Brain pericyte (primary cell): ENCODE data around the gene CSRP3.

Experiments used
- DNase-seq: peaks from one replicate; pipeline ENCODE4 v3.0.0-alpha.2; 2012; ENCODE audit warnings: low read depth, low spot score

Gene CSRP3

GRCh38 chr11:19201737-19202605, at the start of gene CSRP3:
Gene CSRP3, minus strand, starts transcription at chr11:19201983. Its CDS starts 9,535 bp downstream, at chr11:19192448.
- no peak for DNase-seq

GRCh38 chr11:19251577-19251976, 49.8 kb upstream of the CSRP3 start:
- no peak for DNase-seq

DNA sequence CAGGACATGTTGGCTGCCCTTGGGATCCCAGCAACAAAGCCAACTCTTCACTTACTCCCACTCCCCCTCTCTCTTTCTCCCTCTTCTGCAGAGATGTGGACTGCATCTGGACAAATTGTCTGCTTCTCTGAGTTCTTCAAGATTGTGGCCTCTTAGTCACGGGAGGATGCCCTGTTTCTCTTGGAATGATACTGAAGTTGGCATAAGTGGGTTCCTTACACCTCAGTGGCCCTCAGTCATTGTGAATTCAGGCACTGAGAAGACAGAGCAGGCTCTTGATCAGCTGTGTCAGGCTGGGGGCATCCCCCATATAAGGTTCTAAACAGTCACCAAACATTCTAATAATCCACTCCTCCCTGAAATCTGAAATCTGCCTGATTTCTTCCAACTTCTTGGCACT, 45.0 kb upstream of the CSRP3 start:
- no peak for DNase-seq

GRCh38 chr11:19245351-19245750, 43.6 kb upstream of the CSRP3 start:
- no peak for DNase-seq

DNA sequence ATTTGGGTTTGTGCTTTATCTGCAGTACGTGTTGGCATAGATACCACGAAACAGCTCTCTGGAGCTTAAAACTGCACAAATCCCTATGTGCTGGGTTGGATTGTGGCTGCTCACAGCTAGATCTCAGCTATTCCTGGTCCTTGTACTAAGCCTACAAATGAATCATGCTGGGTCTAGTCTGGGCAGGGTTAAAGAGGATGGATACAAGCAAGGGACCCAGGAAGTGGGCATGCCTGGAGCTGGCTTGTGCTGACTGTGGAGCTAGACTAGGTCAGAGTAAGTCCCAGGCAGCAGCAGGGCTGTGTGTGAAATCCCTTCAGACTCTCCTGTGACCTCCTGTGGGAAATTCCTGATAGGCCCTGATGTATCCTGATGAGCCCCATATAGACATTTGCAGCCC, 42.8 kb upstream of the CSRP3 start:
- DNase-seq = no peak

DNA sequence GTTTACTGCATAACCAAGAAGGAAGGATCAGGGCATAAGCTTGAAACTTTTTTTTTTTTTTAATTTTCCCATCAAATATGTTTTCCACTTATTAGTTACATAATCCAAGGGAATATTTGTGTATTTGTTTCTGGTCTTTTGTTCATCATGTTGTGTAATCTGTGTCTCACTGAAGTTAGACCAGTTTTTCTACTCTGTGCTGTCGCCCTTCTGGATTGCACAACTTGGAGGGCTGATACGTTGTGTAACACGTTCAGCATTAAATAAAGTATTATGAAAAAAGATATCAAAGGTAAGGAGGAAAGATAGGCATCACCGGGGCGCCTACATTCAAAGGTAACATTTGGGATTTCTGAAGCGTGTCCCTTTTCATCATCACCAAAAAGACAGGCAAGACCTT, 42.3 kb upstream of the CSRP3 start:
- DNase-seq = no peak

DNA sequence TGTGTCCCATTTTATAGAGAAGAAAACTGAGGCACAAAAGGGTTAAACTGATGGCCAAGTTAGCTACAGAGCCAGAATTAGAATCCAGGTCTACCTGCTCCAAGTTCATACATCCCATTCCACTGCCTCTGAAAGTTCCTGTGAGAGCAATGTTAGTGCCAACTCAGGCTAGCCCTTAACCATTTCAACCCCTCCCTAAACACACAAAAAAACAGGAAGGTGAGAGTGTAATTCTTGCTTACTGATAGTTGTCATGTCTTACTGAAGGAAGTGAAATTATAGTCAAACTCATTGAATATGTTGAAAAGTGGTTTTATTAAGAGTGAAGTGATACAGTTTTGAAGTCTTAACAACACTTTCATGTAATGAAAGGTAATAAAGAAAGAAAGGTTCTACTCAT, 41.8 kb upstream of the CSRP3 start:
- no peak for DNase-seq

- no peak for DNase-seq
Observed at GRCh38 chr11:19243143-19243542, 41.4 kb upstream of the CSRP3 start.

DNA sequence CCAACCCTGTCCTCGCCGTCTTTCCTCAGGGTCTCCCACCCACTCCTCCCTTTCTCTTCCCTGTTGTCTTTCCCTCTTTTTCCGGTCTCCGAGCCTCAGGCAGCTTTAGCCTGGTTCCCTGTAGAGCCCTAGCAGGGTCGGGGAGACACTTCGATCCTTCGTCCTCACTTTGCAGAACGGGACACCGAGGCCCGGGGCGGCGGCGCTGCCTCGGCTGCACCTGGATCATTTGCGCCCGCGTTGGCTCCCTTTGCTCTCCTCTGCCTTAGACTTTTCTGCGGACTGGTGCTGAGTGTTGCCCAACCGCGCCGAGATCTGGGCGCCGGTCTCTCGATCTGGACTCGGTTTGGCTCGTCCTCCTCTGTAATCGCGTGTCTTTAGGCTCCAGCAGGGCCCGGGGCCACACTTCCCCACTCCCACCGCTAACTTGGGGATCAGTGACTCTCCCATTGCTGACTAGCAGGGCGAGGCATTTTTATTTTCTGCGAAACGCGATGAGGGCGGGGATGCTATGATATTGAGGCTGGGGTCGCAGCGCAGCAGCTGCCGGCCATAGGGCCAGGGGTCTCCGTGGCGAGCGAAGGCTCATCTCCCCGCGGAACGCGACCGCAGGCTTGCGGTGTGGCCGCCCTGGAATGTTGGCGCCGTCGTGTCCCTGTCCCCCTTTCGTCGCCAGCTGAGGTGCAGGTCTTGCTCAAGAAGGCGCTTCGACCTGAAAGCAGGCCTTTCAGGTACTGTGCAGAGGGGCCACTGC, 40.6 kb upstream of the CSRP3 start:
- no peak for DNase-seq

- no peak for DNase-seq
Observed at GRCh38 chr11:19241260-19242178, 39.7 kb upstream of the CSRP3 start.

- DNase-seq = peak; percentile 59
Observed at GRCh38 chr11:19240420-19241259, 38.9 kb upstream of the CSRP3 start, which contains the start of gene E2F8. Gene E2F8, minus strand, starts transcription at chr11:19240945. Its CDS starts 824 bp downstream, at chr11:19240121.

DNA sequence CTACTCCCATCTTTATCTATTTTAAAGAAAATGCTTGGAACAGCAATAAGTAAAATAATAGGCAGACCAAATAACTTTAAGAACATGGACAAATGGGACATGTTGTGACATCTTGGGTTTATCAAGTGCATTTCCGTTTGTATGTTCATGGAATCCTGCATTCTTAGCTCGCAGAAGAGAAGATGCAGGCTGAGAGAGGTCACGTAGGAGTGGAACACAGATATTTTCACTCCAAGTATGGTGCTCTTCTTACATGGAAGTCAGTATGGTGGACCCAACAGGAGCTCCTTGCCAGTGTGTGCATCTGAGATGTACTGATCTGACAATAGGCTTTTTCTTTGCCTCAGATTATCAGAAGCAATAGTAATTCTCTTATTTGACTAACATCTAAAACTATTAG, 37.3 kb upstream of the CSRP3 start:
- DNase-seq = no peak

DNA sequence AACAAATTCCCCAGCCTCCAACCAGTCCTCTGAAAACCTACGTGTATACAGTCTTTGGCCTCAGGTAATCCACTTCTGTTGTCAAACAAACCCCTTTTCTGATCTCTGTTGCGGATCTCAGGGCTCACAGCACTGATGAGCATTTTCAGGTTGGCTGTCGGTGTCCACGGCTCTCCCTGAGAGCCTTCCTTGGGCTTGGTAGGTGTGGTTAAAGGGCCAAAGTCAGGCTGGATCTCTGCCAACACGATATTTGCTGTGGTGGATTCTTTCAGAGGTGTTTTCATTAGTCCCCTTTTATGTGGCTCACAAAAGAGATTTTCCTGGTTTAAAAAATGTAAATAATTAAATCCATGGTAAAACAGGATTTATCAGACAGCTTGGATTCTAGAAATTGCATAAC, 36.0 kb upstream of the CSRP3 start:
- DNase-seq = no peak

- DNase-seq = no peak
Observed at GRCh38 chr11:19237381-19237780, 35.6 kb upstream of the CSRP3 start.

GRCh38 chr11:19234231-19234817, 32.5 kb upstream of the CSRP3 start:
- no peak for DNase-seq

DNA sequence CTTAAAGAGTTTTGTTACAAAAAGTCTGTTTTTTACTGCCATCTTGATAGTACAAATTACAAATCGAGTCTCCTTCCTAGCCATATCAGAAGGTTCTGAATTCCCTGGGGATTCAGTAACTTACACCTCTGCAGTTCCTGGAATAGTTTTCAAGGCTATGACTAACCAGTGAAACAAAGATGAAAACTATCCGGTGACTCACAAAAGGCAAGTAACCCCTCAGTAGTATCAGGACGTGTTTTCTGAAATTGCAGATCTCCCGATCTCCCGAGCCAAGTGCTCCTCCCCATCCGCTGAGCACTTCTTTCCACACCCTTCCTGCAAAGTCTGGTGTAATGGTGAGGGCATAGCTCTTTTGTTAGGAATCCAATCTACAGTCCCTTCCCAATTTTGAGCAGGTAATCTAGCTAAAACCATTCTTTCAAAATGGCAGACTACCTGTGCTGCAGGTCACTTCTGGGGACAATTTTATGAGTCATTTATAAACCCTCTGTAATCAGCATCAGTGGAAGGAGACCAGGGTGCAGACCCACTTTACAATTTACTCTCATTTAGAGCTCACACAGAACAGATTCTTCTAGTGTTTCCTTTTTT, 31.2 kb upstream of the CSRP3 start:
- DNase-seq = no peak

DNA sequence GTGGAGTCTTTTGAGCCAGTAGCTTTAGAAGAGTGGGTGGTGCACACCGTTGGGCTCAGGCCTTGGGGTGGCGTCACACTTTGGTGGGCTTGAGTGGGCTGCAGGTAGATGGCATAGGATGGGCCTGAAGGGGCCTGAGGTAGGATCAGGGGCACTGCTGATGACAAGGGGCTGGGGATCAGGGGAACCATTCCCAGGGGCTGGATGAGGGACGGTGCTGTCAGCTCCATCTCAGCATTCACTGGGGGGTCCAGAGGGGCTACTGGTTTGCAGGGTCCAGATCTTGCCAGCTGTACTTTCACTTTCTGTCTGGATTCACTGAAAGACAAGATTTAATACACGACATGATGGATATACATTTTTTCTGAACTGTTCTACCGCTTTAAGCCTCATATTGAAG, 27.9 kb upstream of the CSRP3 start:
- no peak for DNase-seq

GRCh38 chr11:19228968-19229367, 27.2 kb upstream of the CSRP3 start:
- no peak for DNase-seq

DNA sequence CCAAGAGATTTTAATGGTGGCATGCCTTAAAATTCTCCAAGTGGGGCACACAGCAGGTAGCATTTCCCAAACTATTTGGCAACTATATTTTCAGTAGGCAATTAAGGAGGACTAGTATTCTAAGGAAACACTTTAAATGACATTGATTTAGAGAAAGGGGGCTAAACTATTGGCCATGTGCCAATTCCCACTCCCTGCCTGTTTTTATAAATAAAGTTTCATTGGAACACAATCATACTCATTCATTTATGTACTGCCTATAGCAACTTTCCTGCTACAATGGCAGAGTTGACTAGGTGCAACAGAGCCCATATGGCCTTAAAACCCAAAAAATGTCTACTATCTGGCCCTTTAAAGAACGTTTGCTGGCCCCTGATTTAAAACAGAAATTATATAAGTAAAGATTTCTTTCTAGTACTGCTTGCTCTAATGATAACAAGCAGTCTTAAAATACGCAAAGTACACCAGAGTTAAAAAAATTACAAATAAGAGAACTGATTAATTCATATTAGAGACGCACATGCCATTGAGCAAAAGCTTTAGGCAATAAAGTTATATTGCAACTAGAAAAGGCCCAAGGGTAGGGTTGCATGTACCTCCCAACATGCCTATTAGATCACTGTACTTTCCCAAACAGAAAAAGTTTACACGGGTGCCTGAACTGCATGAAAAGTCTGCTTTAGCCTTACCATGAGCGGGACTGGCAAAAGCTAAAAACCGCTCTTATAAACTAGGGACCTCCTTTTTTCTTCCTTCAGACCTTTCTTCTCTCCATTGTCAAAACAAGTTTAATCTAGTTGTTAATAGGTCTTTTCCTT, 24.8 kb upstream of the CSRP3 start:
- DNase-seq = no peak
